ENCODE results near the gene CFAP161. TPM values are rescaled to one million over a fixed set of nuclear protein-coding genes. Genes with fewer than 3 reads are reported as not detected.
"Not testable (repeated sequence)": the region's sequence is repeated elsewhere in the genome, so short reads cannot be mapped to it uniquely, and the experiment has no call there.

Gene CFAP161
- total and polyA plus RNA-seq, 9 of the 15 experiments (the other 6 are each of a cell fraction or from before 2014, with no cell fraction given) = 25.8 to 83.3 (median 75.6) TPM

- in situ Hi-C loops (cut with MboI) (no loop called here), intact Hi-C loops (cut with micrococcal nuclease) (no loop called here)
- no peak overlapping the region for H2AFZ ChIP-seq (ENCODE audit: low read depth, low read length)
- POLR2A ChIA-PET = no interaction called here
- TF ChIP-seq ZNF197 (CRISPR knock-in tag; IDR thresholded peaks at IDR 0.05; ENCODE audit: low read depth) (no peak), HES1 (IDR thresholded peaks at IDR 0.05; ENCODE audit: low read depth) (no peak), ZC3H8 (IDR thresholded peaks at IDR 0.05) (no peak), ZBED1 (IDR thresholded peaks at IDR 0.05) (no peak), CC2D1A (IDR thresholded peaks at IDR 0.05) (no peak), ZNF436 (CRISPR knock-in tag; IDR thresholded peaks at IDR 0.05) (no peak), ZNF586 (CRISPR knock-in tag; conservative IDR thresholded peaks at IDR 0.05) (no peak), RAD51 (IDR thresholded peaks at IDR 0.05; ENCODE audit: borderline replicate concordance, low read depth) (no peak), TCF3 (CRISPR knock-in tag; IDR thresholded peaks at IDR 0.05) (no peak), EZH2 (IDR thresholded peaks at IDR 0.05; ENCODE audit: borderline replicate concordance, low read depth, low read length) (no peak), XRCC5 (IDR thresholded peaks at IDR 0.05; ENCODE audit: low read depth, low read length) (no peak), NCOA1 (IDR thresholded peaks at IDR 0.05; ENCODE audit: low read depth) (no peak), TBP (optimal IDR thresholded peaks at IDR 0.05; ENCODE audit: low read depth, low read length) (no peak)
- TF ChIP-seq, protein P1, sequence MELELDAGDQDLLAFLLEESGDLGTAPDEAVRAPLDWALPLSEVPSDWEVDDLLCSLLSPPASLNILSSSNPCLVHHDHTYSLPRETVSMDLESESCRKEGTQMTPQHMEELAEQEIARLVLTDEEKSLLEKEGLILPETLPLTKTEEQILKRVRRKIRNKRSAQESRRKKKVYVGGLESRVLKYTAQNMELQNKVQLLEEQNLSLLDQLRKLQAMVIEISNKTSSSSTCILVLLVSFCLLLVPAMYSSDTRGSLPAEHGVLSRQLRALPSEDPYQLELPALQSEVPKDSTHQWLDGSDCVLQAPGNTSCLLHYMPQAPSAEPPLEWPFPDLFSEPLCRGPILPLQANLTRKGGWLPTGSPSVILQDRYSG (tag; conservative IDR thresholded peaks at IDR 0.05; ENCODE audit: low read depth) = no peak
- TF ChIP-seq, protein P2, sequence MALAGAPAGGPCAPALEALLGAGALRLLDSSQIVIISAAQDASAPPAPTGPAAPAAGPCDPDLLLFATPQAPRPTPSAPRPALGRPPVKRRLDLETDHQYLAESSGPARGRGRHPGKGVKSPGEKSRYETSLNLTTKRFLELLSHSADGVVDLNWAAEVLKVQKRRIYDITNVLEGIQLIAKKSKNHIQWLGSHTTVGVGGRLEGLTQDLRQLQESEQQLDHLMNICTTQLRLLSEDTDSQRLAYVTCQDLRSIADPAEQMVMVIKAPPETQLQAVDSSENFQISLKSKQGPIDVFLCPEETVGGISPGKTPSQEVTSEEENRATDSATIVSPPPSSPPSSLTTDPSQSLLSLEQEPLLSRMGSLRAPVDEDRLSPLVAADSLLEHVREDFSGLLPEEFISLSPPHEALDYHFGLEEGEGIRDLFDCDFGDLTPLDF (CRISPR knock-in tag; IDR thresholded peaks at IDR 0.05) = no peak
- CTCF ChIA-PET (ENCODE audit: low intra/inter-chr PET ratio) = no interaction called here
- peaks cover 42% of the 10 kb centered on the region for H3K36me3 ChIP-seq (ENCODE audit: control insufficient read depth, insufficient read depth, low read length)
- H3K9ac ChIP-seq (ENCODE audit: insufficient read depth in 1 of 2, low read depth in 2 of 2, low read length in 2 of 2) = no peak overlapping the region
- no peak overlapping the region for H3K4me3 ChIP-seq
- 59% methylated on average over 3 of the region's 3 CpGs for WGBS (ENCODE audit: insufficient coverage, low coverage, missing lambda C conversion rate)
- H3K9me3 ChIP-seq (replicated peaks; ENCODE audit: control insufficient read depth, insufficient read depth, low read depth, low read length) = 0 out of 2 replicates have a peak, but pooled peaks cover 2% of the 10 kb centered on the region
- no peak overlapping the region for H3K4me2 ChIP-seq (ENCODE audit: insufficient read depth, low read length)
- H3K27ac ChIP-seq (ENCODE audit: extremely low read depth, low read depth, low read length) = no peak overlapping the region
- DNase-seq (ENCODE audit: extremely low read depth in 1 of 4, low spot score in 3 of 4) (no peak), ATAC-seq (no peak), FAIRE-seq (no peak)
- H3K9me1 ChIP-seq (ENCODE audit: control insufficient read depth, insufficient read depth, low read length) = no peaks in the 10 kb centered on the region
- no peaks in the 10 kb centered on the region; the same call in 2 of the 3 replicates for H3K79me2 ChIP-seq (ENCODE audit: control insufficient read depth, insufficient read depth, low read length)
- no peaks in the 10 kb centered on the region for H3K4me1 ChIP-seq (replicated peaks in 1 of 2; ENCODE audit: control insufficient read depth in 2 of 2, insufficient read depth in 2 of 2, low read length in 2 of 2)
- no peaks in the 10 kb centered on the region for H4K20me1 ChIP-seq (replicated peaks; ENCODE audit: control insufficient read depth, insufficient read depth, low read length)
- no TSS peak for BruUV-seq (replicated peaks)
- H3K27me3 ChIP-seq (ENCODE audit: control insufficient read depth in 2 of 2, insufficient read depth in 2 of 2, low read length in 2 of 2) = no peaks in the 10 kb centered on the region
Measured at GRCh38 chr15:81126892-81127291, 7.2 kb upstream of the CFAP161 start.

GRCh38 chr15:81141478-81141877 is 7.4 kb downstream of the CFAP161 start:
- WGBS (ENCODE audit: insufficient coverage, low coverage, missing lambda C conversion rate) = 68% methylated on average over 4 of the region's 6 CpGs
- intact Hi-C loops (cut with micrococcal nuclease); H3K4me3 ChIP-seq; POLR2A ChIA-PET; H2AFZ ChIP-seq (ENCODE audit: low read depth, low read length); H3K27me3 ChIP-seq (ENCODE audit: control insufficient read depth in 2 of 2, insufficient read depth in 2 of 2, low read length in 2 of 2); CTCF ChIA-PET (ENCODE audit: low intra/inter-chr PET ratio); H3K79me2 ChIP-seq (ENCODE audit: control insufficient read depth, insufficient read depth, low read length); ATAC-seq; H3K9ac ChIP-seq (ENCODE audit: insufficient read depth in 1 of 2, low read depth in 2 of 2, low read length in 2 of 2); H3K4me1 ChIP-seq (replicated peaks in 1 of 2; ENCODE audit: control insufficient read depth in 2 of 2, insufficient read depth in 2 of 2, low read length in 2 of 2); H3K9me1 ChIP-seq (ENCODE audit: control insufficient read depth, insufficient read depth, low read length); H3K27ac ChIP-seq (ENCODE audit: extremely low read depth, low read depth, low read length); H3K4me2 ChIP-seq (ENCODE audit: insufficient read depth, low read length); BruUV-seq (replicated peaks); H4K20me1 ChIP-seq (replicated peaks; ENCODE audit: control insufficient read depth, insufficient read depth, low read length); in situ Hi-C loops (cut with MboI); DNase-seq (ENCODE audit: extremely low read depth in 1 of 4, low spot score in 3 of 4); H3K9me3 ChIP-seq (replicated peaks; ENCODE audit: control insufficient read depth, insufficient read depth, low read depth, low read length); FAIRE-seq: not testable (repeated sequence)
- peaks cover 64% of the 10 kb centered on the region; the same call in 2 of the 3 replicates for H3K36me3 ChIP-seq (ENCODE audit: control insufficient read depth, insufficient read depth, low read length)
